HG03342 (cell line): ENCODE data around the gene HYAL3.

Experiments
- ATAC-seq: cut with Tn5 transposase; IDR thresholded peaks from one replicate; pipeline ENCODE4 v1.9.1; 2021; ENCODE audit warnings: mild to moderate bottlenecking, moderate library complexity; ENCODE audit not compliant: unreplicated experiment

Gene HYAL3

DNA sequence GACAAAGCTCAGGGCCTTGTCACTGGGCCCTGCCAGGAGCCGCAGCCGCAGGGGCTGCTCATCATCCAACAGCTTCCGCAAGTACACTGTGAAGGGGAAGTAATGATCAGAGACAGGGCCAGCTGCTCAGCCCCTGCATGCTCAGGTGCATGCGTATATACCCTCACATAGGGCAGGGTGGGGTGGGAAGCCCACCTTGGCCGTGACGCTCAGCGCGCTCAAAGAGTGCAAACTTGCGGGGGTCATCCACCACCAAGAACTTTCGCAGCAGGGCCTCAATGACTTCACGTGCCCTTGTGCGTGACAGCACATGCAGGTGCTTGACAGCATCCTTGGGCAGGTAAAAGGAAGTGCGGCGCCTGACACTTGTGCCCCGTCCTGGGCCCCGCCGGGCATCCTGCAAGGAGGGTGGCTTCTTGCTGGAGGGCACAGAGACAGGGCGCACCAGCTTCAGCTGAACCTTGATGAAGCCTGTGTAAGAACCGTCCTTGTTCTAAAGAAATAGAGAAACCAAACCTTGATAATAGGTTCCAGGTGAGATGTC, 32.2 kb upstream of the HYAL3 start:
- ATAC-seq: no peak

- no peak for ATAC-seq
Observed at GRCh38 chr3:50330330-50330729, 31.1 kb upstream of the HYAL3 start.

- peak; percentile 90 for ATAC-seq
Observed at GRCh38 chr3:50327943-50328691, 28.9 kb upstream of the HYAL3 start, which contains the start of gene TUSC2. TSS of gene TUSC2 (minus strand) at chr3:50328223. CDS start at chr3:50328099, 124 bp downstream.

GRCh38 chr3:50327129-50327528, 27.9 kb upstream of the HYAL3 start:
- no peak for ATAC-seq

DNA sequence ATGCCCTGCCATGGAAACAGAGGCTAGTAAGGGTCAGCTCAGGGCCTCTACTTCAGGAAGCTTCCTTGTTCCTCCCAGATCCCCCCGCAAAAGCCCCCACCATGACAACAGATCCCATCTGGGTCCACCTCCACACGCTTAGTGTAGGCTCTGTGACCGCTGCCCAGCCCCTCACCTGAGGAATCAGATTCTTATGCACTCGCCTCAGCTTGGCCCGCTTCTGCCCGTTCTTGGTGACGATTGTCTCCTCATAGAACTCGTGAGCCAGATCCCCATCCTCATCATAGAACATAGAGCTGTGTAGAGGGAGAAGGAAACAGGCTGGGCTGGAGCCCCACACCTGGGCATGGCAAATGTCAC, 27.0 kb upstream of the HYAL3 start:
- ATAC-seq: no peak

DNA sequence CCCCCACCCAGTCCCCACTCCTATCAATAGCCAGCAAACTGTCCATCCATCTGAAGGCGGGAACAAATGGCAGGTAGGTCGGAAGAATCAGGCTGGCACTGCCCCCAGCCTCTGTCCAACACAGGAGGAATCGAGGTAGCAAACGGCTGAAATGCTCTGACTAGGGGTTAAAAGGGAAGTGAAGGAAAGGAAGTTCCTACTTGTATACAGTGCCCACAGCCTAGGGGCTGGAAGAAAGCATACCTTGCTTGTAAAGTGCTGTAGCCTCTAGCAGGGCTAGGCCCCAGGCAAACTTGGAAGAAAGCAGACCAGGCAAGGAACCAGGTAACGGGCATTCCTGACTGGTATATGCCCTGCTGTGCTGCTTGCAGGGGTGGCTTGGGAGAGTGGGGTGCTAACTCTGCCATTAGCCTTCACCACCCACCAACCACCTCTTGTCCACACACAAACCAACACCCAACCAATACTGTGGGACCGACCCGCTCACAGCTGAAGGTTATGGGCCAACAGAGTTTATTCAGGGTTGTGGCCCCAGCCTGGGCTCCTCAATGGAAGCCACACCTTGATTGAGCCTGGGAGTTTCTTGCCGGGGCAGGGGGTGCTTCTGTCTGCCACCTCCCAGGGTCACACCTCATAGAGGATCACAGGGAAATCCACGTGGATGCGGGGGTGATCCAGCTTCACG, 26.4 kb upstream of the HYAL3 start:
- ATAC-seq: no peak

GRCh38 chr3:50325113-50325480, 25.9 kb upstream of the HYAL3 start:
- no peak for ATAC-seq

DNA sequence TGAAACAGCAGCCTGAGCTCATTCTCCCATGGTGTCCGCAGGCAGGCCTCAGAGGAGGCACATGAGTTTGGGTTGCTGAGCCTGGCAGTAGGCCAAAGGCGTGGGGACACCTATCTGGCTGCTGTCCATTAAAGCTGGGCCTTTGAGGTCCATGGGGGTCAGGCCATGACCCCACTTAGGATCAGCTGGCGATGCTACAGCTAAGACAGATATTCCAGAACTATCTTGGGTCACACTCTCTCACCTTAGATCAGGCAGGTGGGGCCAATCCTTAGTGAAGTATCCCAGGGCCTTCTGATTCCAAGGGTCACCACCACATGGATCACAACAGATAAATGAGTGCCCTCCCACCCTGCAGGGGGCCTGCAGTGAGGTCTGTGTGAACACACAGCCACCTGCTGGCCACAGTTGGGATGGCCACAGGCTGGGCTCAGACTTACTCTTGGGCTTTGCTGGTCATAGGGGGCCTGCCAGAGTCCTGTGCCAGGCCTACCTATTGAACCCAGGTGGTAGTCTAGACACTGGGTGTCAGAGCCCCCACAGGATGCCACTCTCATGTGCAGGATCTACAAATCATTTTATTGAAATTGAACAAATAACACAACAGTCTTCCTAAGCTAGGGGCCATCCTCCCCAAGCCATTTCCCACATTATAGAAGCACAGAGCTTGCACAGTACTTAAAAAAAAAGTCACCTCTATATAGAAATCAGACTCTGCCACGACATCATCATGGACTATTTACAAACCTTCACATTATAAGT, 25.3 kb upstream of the HYAL3 start:
- ATAC-seq: no peak

- no peak for ATAC-seq
Observed at GRCh38 chr3:50323614-50324199, 24.5 kb upstream of the HYAL3 start.

- ATAC-seq: no peak
Observed at GRCh38 chr3:50323092-50323600, 23.9 kb upstream of the HYAL3 start.

GRCh38 chr3:50322386-50323091, 23.3 kb upstream of the HYAL3 start, which contains the start of gene HYAL2:
TSS of gene HYAL2 (minus strand) at chr3:50322745. CDS start at chr3:50320489, 2,256 bp downstream.
- no peak for ATAC-seq

DNA sequence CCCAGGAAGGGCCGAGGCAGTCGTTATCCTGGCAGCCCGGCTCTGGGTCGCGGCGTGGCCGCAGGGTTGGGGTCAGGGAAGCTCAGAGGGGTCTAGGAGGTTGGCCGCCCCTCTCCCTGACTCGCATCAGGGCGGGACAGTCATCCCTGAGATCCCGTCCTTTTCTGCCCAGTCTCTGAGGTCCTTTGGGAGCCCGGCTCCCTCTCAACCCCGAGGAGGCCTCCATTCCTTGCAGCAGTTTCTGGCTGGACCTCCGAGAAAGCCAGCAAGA, 22.8 kb upstream of the HYAL3 start:
- no peak for ATAC-seq

GRCh38 chr3:50321336-50322114, 22.3 kb upstream of the HYAL3 start:
- ATAC-seq: peak; percentile 64

DNA sequence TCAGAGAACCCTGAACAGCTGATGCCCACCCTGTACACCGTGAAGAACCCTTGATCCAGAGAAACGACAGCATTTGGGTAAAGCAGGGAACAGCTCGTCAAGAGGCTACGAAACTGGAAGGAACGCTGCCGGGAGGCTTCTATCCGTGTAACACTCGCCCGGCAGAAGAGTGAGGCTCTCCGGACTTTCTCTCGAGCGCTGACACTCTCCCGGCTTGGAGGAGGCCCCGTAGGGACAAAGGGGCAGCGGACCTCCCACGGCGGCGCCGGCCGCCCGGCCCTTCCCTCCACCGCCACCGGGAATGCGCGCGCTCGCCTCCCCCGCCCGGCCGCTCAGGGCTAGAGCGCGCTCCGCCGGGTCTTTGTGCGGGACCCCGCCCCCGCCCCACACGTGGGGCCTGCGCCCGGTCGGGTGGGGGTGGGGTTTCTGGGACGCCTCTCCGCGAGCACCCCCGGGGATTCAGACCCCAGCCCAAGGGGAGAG, 21.7 kb upstream of the HYAL3 start:
- ATAC-seq: peak; percentile 36

GRCh38 chr3:50319894-50320625, 20.9 kb upstream of the HYAL3 start:
- no peak for ATAC-seq

DNA sequence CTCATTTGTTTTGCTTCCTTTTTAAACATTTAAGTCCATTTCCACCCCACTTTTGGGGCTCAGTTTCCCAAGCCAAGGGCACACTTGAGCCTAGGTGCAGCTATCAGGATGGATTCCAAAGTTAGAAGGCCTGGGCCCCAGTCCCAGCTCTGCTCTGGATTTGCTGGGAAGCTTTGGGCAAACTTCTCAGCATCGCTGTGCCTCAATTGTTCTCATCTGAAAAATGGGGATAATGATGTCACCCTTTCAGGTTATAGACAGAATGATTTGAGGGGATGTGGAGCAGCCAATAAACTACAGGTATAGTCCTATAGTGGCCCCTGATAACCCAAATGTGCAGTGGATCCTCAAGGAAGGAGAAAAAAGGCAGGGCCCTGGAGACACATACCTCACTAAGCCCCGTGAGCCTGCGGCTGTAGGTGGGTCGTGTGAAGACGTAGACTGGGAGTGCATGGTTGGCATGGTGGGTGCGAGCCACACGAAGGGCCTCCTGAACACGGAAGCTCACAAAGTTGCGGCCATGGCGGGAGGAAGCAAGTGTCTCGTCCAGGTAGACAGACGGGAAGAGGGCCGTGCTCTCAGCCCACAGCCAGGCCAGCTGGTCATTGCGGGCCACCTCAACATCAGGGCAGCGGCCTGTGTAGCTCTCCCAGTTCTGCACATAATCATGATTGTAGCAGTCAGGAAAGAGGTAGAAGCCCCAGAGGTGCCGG, 20.1 kb upstream of the HYAL3 start:
- no peak for ATAC-seq

DNA sequence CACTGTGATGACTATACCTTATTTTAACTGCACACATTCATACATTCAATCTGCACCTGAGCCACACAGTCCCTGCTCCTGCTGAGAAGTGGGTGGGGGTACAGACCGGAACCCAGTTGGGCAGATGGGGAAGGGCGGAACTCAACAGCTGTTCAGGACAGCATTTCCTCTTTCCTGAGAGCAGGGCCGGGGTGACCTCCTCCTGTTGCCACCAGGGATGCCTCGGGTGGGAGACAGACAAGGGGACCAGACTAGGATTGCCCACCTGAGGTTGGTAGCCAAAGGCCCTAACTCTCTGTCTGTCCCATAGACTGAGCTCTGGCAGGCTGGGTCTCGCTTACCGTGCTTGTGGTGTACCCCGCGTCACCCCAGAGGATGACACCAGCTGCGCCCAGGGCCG, 19.4 kb upstream of the HYAL3 start:
- no peak for ATAC-seq

DNA sequence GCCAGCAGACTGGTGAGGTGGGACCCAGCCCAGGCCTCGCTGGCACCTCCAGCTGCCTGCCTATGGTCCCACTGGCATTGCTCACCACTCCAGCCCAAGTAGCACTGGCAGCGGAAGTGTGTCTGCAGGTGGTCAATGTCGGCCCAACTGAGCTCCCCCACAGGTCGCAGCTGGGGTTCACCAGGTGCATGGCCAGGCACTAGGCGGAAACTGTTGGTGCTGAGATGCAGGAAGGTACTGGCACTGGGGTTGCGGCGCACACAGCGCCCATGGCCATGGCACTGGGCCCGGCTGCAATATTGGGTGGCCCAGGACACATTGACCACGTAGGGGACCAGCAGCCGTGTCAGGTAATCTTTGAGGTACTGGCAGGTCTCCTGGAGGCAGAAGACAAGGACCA, 19.0 kb upstream of the HYAL3 start:
- ATAC-seq: no peak
